ENCODE results near the gene HTR6.

Gene HTR6

GRCh38 chr1:19717467-19717866, 52.8 kb downstream of the HTR6 start:
- H3K36me3 ChIP-seq: no peaks in the 10 kb centered on the region
- no peak overlapping the region for H3K4me3 ChIP-seq (ENCODE audit: low read depth in 1 of 2, low read length in 1 of 2)
- TF ChIP-seq CTCF (IDR thresholded peaks at IDR 0.05): no peak
- no peaks in the 10 kb centered on the region for H3K9me3 ChIP-seq
- H3K4me1 ChIP-seq (ENCODE audit: control insufficient read depth in 1 of 2, insufficient read depth in 1 of 2, low read depth in 1 of 2, low read length in 1 of 2): no peaks in the 10 kb centered on the region
- H3K27me3 ChIP-seq: no peaks in the 10 kb centered on the region
- H3K27ac ChIP-seq: no peak overlapping the region

GRCh38 chr1:19720174-19720573, 55.5 kb downstream of the HTR6 start:
- Histone ChIP-seq H3K27ac (no peak overlapping the region), H3K4me1 (ENCODE audit: control insufficient read depth in 1 of 2, insufficient read depth in 1 of 2, low read depth in 1 of 2, low read length in 1 of 2) (no peaks in the 10 kb centered on the region), H3K36me3 (peaks cover 5% of the 10 kb centered on the region), H3K27me3 (no peaks in the 10 kb centered on the region), H3K9me3 (no peaks in the 10 kb centered on the region), H3K4me3 (ENCODE audit: low read depth in 1 of 2, low read length in 1 of 2) (no peak overlapping the region)
- TF ChIP-seq CTCF (IDR thresholded peaks at IDR 0.05): no peak

- Histone ChIP-seq H3K36me3 (peaks cover 8% of the 10 kb centered on the region), H3K27ac (no peak overlapping the region), H3K27me3 (no peaks in the 10 kb centered on the region), H3K9me3 (no peaks in the 10 kb centered on the region), H3K4me3 (ENCODE audit: low read depth in 1 of 2, low read length in 1 of 2) (no peak overlapping the region), H3K4me1 (ENCODE audit: control insufficient read depth in 1 of 2, insufficient read depth in 1 of 2, low read depth in 1 of 2, low read length in 1 of 2) (no peaks in the 10 kb centered on the region)
- no peak for TF ChIP-seq CTCF (IDR thresholded peaks at IDR 0.05)
These were observed 56.3 kb downstream of the HTR6 start for GRCh38 chr1:19720973-19721372.

- no peaks in the 10 kb centered on the region for H3K4me1 ChIP-seq (ENCODE audit: control insufficient read depth in 1 of 2, insufficient read depth in 1 of 2, low read depth in 1 of 2, low read length in 1 of 2)
- TF ChIP-seq CTCF (IDR thresholded peaks at IDR 0.05): no peak
- H3K9me3 ChIP-seq: no peaks in the 10 kb centered on the region
- H3K27ac ChIP-seq: no peak overlapping the region
- H3K36me3 ChIP-seq: peaks cover 17% of the 10 kb centered on the region
- H3K27me3 ChIP-seq: no peaks in the 10 kb centered on the region
- no peak overlapping the region for H3K4me3 ChIP-seq (ENCODE audit: low read depth in 1 of 2, low read length in 1 of 2)
These were observed 59.2 kb downstream of the HTR6 start for GRCh38 chr1:19723874-19724273.

- TF ChIP-seq CTCF (IDR thresholded peaks at IDR 0.05): no peak
- Histone ChIP-seq H3K27me3 (no peaks in the 10 kb centered on the region), H3K27ac (no peak overlapping the region), H3K4me3 (ENCODE audit: low read depth in 1 of 2, low read length in 1 of 2) (no peak overlapping the region), H3K9me3 (no peaks in the 10 kb centered on the region), H3K36me3 (peaks cover 17% of the 10 kb centered on the region), H3K4me1 (ENCODE audit: control insufficient read depth in 1 of 2, insufficient read depth in 1 of 2, low read depth in 1 of 2, low read length in 1 of 2) (no peaks in the 10 kb centered on the region)
These were observed 60.9 kb downstream of the HTR6 start for GRCh38 chr1:19725606-19726005.
